Nephron (organoid): ENCODE results near the gene DBF4B.

Source experiments
- H3K27ac Mint-ChIP-seq, 3 experiments: 2 replicates each; pipeline ENCODE4 v1.8.0; 2020; ENCODE audit warnings: mixed read lengths in 3 of 3, mild to moderate bottlenecking in 2 of 3, moderate library complexity in 1 of 3
- H3K27me3 Mint-ChIP-seq: 2 replicates; pipeline ENCODE4 v1.8.0; 2021; ENCODE audit warnings: low read depth, mild to moderate bottlenecking, moderate library complexity, mixed read lengths
- H3K36me3 Mint-ChIP-seq: 2 replicates; pipeline ENCODE4 v1.8.0; 2020; ENCODE audit warnings: low read depth, mixed read lengths
- H3K4me1 Mint-ChIP-seq: 2 replicates; pipeline ENCODE4 v1.8.0; 2020; ENCODE audit warnings: mixed read lengths
- H3K4me3 Mint-ChIP-seq, 3 experiments: 2 replicates each; pipeline ENCODE4 v1.8.0; 2020; ENCODE audit warnings: mild to moderate bottlenecking in 3 of 3, mixed read lengths in 3 of 3, moderate library complexity in 2 of 3
- H3K9me3 Mint-ChIP-seq: 2 replicates; pipeline ENCODE4 v1.8.0; 2020; ENCODE audit warnings: mixed read lengths
- TF ChIP-seq, protein P1 (sequence below), 3 experiments: fragments of 200-600 bp; sonication (generic); IDR thresholded peaks; one replicate each; pipeline ENCODE4 v1.5.0; 2021; ENCODE audit warnings: antibody characterized with exemption in 3 of 3; ENCODE audit not compliant: unreplicated experiment in 3 of 3

The DBF4B gene, protein sequence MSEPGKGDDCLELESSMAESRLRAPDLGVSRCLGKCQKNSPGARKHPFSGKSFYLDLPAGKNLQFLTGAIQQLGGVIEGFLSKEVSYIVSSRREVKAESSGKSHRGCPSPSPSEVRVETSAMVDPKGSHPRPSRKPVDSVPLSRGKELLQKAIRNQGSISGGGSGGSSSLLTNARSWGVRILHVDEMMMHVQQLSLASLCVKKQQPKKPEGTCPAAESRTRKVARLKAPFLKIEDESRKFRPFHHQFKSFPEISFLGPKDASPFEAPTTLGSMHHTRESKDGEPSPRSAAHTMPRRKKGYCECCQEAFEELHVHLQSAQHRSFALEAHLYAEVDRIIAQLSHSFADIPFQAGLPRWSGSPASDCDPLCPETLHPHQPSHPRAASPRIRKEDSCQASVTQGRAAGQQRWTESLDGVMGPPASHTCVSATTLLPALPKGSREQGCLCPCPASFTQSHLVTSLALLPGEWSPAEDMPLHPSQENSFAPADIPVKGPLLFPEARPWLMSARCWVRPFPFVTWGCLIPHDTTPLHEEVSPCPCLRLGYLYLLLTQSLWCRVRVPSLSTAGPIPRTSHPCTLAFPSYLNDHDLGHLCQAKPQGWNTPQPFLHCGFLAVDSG

DNA sequence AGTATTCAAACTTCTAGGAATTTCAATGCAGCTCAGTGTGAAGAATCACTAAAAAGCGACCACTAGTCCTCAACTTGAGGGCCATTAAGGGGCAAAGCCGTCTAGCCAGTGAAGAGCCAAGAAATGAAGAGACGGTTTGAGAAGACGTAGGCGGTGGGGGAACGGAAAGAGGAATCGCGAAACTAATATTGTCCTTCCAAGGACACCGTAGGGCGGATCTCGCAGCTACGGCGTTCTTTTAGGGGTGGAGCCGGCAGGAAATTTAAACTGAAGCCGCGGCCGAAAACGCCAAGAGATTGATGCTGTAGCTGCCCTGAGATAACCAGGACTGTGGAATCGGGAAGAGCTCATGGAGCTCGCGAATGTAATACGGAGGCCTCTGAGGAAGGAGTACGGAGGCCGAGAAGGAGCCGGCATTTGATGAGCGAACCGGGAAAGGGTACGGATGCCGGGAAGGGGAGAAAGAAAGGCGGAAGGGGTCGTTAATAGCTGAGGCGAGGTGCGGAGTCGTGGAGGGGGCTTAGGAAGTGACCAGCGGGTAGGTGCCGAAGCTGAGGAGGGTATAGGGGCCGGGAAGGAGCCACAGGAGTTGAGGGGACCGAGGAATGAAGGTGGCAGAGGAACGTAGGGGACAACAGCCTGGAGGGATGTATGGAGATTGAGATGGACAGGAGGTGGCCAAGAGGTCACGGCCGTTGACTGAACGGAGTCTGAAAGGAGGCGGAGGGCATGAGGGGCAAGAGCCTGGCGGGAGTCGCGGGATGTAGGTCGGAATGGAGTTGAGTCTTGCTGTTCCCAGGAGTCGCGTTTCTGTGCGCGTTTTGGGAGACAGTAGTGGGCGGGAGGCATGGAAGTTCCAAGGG is at the start of gene DBF4B:
DBF4B (plus strand) TSS at position 265 of the 863 bp plus-strand sequence; CDS start at position 421, 156 bp downstream.
- Mint-ChIP-seq H3K36me3 (peaks cover 4% of the 10 kb centered on the region), H3K27ac (no peak within 1 kb of the TSS), H3K27me3 (peaks cover 5% of the 10 kb centered on the region), H3K4me3 (no peak within 1 kb of the TSS), H3K9me3 (no peaks in the 10 kb centered on the region), H3K4me1 (peaks cover 9% of the 10 kb centered on the region)
- TF ChIP-seq, protein P1, sequence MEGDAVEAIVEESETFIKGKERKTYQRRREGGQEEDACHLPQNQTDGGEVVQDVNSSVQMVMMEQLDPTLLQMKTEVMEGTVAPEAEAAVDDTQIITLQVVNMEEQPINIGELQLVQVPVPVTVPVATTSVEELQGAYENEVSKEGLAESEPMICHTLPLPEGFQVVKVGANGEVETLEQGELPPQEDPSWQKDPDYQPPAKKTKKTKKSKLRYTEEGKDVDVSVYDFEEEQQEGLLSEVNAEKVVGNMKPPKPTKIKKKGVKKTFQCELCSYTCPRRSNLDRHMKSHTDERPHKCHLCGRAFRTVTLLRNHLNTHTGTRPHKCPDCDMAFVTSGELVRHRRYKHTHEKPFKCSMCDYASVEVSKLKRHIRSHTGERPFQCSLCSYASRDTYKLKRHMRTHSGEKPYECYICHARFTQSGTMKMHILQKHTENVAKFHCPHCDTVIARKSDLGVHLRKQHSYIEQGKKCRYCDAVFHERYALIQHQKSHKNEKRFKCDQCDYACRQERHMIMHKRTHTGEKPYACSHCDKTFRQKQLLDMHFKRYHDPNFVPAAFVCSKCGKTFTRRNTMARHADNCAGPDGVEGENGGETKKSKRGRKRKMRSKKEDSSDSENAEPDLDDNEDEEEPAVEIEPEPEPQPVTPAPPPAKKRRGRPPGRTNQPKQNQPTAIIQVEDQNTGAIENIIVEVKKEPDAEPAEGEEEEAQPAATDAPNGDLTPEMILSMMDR (IDR thresholded peaks at IDR 0.05; ENCODE audit: unreplicated experiment in 3 of 3): no peak

DNA sequence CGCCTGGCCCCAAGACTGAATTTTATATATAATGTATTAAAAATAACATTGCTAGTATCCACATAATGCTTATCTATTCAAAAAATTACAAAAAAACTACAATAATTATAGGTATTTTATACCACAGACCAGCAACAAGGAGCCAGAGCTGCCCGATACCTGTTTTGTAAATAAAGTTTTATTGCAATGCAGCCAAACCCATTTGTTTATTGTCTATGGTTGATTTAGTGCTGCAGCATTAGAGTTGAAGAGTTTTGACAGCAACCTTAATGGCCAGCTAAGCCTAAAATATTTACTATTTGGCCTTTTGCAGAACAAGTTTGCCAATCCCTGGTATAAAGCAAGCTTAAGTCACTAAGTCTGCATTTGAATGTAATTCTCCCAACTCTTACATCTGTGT is 46.6 kb upstream of the DBF4B start:
- H3K4me1 Mint-ChIP-seq: peaks cover 11% of the 10 kb centered on the region
- no peak overlapping the region for H3K4me3 Mint-ChIP-seq
- no peak overlapping the region for H3K27ac Mint-ChIP-seq
- H3K36me3 Mint-ChIP-seq: no peaks in the 10 kb centered on the region
- H3K9me3 Mint-ChIP-seq: peaks cover 3% of the 10 kb centered on the region
- H3K27me3 Mint-ChIP-seq: peaks cover 16% of the 10 kb centered on the region
- TF ChIP-seq, protein P1 (IDR thresholded peaks at IDR 0.05; ENCODE audit: unreplicated experiment in 3 of 3): no peak

DNA sequence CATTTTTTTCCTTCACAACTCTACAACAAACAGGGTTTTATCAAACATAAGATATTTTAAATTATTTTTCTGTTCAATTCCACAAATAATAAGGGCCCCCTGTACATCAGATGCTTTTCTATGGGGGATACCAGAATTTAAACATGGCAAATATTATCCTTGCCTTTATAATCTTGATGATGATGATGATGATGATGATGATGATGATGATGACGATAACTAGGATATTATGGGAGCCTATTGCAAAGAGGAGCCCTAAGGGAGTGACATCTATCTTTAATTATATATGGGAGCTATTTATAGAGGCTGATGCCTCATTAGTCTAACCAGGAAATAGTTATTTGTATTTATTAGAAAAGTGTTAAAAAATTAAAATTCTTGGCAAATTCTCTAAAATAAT is 45.4 kb upstream of the DBF4B start:
- Mint-ChIP-seq H3K9me3 (no peaks in the 10 kb centered on the region), H3K27me3 (peaks cover 4% of the 10 kb centered on the region), H3K36me3 (no peaks in the 10 kb centered on the region), H3K4me1 (peaks cover 7% of the 10 kb centered on the region), H3K4me3 (no peak overlapping the region), H3K27ac (no peak overlapping the region)
- TF ChIP-seq, protein P1 (IDR thresholded peaks at IDR 0.05; ENCODE audit: unreplicated experiment in 3 of 3): no peak

DNA sequence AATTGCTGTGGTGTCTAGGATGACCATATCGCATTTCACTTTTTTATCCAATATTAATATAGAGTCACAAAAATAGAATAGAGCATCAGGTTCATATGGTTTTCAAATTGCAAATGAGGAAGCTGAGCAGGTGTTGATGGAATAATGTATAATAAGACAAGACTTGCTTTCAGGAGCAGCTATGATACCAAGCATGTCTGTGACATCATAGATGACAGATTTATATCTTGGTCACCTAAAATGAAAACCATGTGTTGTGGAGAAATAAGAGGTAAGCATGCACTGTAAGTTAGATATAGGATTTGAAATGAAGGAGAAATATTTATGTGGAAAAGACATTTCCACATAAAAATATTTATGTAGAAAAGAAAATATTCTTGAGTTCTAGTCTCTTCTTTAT is 43.6 kb upstream of the DBF4B start:
- no peak overlapping the region for H3K4me3 Mint-ChIP-seq
- peak overlapping the region in 1 of 3 experiments; percentile 43 for H3K27ac Mint-ChIP-seq
- TF ChIP-seq, protein P1 (IDR thresholded peaks at IDR 0.05; ENCODE audit: unreplicated experiment in 3 of 3): no peak
- no peaks in the 10 kb centered on the region for H3K9me3 Mint-ChIP-seq
- H3K27me3 Mint-ChIP-seq: peaks cover 4% of the 10 kb centered on the region
- H3K4me1 Mint-ChIP-seq: peaks cover 7% of the 10 kb centered on the region
- no peaks in the 10 kb centered on the region for H3K36me3 Mint-ChIP-seq

DNA sequence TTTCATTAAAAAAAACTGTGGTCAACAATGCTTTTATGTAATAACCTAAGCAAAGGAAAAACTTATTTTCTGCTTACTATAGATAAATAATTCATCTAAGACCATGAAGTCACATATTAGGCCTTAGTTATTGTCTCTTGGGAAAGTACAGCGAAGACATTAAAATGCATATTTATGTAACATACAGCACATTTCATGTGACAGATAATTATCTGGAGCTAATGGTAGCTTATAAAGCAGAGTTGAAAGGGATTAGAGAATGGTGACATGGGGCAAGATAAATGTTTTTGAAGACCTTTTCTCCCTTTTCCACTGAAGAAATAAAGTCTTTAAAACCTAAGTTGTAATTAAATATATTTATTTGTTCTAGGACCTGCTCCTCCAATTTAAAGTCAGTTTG is 42.5 kb upstream of the DBF4B start:
- no peak overlapping the region for H3K27ac Mint-ChIP-seq
- peaks cover 7% of the 10 kb centered on the region for H3K4me1 Mint-ChIP-seq
- no peak overlapping the region for H3K4me3 Mint-ChIP-seq
- H3K36me3 Mint-ChIP-seq: no peaks in the 10 kb centered on the region
- TF ChIP-seq, protein P1 (IDR thresholded peaks at IDR 0.05; ENCODE audit: unreplicated experiment in 3 of 3): no peak
- no peaks in the 10 kb centered on the region for H3K9me3 Mint-ChIP-seq
- peaks cover 4% of the 10 kb centered on the region for H3K27me3 Mint-ChIP-seq
